ENCODE measurements around the gene EXO5.
"Not testable (repeated sequence)": the region's sequence is repeated elsewhere in the genome, so short reads cannot be mapped to it uniquely, and the experiment has no call there.

EXO5 gene, protein sequence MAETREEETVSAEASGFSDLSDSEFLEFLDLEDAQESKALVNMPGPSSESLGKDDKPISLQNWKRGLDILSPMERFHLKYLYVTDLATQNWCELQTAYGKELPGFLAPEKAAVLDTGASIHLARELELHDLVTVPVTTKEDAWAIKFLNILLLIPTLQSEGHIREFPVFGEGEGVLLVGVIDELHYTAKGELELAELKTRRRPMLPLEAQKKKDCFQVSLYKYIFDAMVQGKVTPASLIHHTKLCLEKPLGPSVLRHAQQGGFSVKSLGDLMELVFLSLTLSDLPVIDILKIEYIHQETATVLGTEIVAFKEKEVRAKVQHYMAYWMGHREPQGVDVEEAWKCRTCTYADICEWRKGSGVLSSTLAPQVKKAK

DNA sequence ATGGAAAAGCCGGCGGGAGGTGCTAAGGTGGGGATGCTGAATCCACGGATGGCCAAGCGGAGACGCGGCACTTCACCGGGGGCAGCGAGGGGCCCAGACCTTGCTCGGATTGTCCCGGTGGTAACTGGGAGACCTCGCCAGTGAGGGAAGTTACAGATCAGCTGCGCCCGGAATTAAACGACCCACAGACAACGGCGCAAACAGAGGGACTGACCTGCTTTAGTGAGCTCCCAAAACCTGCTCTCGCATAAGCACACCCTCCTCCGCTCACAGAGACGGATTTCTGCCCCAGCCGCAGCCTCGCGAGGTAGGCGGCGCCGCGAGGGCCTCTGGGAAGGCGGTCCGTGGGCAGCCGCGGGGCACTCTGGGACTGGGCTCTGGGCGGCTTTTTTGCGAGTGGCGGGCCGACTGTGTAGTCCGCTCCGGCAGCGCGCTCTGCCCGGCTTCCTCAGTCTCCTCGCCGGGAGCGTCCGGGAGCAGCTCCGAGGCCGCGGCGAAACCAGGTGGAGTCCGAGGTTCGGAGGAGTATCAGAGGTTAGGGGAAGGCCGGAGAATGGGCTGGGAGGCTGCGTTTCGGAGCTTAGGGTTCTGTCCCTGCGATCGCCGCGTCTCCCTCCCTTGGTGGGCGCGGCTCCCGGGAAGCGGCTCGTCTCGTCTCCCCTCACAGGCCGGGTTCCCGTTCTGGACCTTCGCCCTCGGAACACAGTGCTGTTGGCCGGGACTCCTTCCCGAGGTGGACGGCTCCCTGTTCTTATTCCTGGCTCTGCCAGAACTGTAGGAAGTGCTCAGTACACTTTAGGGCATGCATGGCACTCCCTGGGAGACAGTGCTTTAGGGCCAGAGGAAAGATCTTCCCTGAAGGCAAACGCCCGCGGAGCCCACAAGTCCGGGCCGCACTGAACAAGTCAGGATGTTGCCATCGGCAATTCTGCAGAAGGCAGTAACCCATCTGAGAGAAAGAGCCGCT lies at the start of gene EXO5:
Gene EXO5, plus strand, starts transcription at position 393 of the 967 bp plus-strand sequence. CDS start 5,778 bp downstream, outside the sequence.
- in situ Hi-C loops (cut with MboI; ENCODE audit: low sequenced_read_pairs): no loop called here

DNA sequence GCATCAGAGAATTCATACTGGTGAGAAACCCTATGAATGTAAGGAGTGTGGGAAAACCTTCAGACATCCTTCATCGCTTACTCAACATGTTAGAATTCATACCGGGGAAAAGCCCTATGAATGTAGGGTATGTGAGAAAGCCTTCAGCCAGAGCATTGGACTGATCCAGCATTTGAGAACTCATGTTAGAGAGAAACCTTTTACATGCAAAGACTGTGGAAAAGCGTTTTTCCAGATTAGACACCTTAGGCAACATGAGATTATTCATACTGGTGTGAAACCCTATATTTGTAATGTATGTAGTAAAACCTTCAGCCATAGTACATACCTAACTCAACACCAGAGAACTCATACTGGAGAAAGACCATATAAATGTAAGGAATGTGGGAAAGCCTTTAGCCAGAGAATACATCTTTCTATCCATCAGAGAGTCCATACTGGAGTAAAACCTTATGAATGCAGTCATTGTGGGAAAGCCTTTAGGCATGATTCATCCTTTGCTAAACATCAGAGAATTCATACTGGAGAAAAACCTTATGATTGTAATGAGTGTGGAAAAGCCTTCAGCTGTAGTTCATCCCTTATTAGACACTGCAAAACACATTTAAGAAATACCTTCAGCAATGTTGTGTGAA lies 45.5 kb upstream of the EXO5 start:
- in situ Hi-C loops (cut with MboI; ENCODE audit: low sequenced_read_pairs): no loop called here

DNA sequence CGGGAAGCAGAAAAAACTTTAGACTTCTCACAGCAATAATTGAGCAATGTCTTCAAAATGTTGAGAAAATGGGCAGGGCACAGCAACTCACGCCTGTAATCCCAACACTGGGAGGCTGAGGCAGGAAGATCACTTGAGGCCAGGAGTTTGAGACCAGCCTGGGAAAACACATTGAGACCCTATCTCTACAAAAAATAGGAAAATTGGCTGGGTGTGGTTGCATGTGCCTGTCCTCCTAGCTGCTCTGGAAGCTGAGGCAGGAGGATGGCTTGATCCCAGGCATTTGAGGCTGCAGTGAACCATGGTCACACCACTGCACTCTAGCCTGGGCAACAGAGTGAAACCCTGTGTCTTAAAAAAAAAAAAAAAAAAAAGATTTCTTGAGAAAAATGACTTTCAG lies 39.2 kb upstream of the EXO5 start:
- in situ Hi-C loops (cut with MboI; ENCODE audit: low sequenced_read_pairs): no loop called here

DNA sequence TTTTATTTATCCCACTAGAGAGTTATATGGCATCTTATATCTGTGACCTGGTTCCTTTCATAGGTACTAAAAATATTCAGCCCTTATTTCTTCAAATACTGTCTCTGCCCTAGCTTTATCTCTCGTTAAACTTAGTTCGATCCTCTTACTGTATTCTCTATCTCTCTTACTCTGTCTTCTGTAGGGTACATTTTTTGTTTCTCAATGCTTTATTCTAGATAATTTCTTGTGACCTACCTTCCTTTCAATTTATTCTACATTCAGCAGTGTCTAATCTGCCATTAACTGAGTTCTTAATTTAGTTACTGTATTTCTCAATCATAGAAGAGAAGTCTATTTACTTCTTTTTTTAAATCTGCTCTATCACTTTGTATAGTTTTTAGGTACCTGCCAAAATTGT lies 33.3 kb upstream of the EXO5 start:
- in situ Hi-C loops (cut with MboI; ENCODE audit: low sequenced_read_pairs): no loop called here

DNA sequence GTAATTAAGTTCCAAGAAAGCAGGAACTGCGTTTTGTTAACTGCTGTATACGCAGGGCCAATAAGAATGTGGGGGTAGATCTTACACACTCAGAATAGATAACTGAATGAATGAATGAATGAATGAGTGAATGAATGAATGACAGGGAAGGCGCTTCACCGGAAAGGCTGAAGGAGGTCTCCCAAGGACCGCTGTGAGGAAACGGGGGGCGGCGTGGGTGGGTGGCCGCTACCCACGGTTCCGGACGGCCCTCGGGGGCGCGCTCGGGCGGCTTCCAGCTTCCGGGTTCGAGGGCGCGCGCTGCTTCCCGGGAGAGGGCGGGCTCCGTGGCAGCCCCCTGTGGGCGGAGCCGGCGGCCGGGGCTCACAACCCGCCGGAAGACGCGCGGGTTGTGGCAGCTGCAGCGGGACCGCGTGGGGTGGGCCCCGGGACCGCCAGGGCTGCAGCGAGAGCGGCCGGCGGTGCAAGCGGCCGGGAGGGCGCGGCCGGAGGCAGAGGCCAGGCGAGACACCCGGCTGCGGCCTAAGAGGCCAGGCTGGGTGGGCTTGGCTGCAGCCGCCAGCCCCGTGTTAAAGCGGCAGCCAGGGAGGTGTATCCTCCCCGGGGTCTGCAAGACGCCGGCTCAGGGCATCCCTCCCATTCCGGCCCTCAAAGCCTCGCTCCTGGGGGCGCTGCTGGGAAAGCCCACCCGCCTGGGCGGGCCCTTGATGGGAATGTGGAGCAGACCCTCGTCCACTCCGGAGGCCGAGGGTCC lies 31.5 kb upstream of the EXO5 start, which contains the start of gene ZFP69:
Gene ZFP69, plus strand, starts transcription at position 367 of the 754 bp plus-strand sequence. CDS start 2,072 bp downstream, outside the sequence.
- in situ Hi-C loops (cut with MboI; ENCODE audit: low sequenced_read_pairs): no loop called here

DNA sequence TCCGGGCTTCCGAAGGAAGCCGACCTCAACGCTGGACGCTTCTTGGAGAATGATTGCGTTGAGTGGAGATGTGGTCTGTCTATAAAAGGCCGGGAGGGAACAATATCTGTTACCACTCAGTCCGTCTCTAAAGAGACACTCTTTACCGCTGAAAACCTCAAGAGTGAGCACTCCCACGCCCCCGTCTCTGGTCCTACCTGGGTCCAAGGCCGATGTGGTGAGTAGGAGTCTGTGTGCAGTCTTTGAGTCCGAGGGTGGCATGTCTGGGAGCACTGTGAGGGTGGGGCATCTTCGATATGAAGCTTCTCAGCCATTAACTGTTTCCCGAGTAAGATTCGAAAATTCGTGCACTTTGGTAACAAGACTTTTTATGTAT lies 30.9 kb upstream of the EXO5 start:
- in situ Hi-C loops (cut with MboI; ENCODE audit: low sequenced_read_pairs): no loop called here

DNA sequence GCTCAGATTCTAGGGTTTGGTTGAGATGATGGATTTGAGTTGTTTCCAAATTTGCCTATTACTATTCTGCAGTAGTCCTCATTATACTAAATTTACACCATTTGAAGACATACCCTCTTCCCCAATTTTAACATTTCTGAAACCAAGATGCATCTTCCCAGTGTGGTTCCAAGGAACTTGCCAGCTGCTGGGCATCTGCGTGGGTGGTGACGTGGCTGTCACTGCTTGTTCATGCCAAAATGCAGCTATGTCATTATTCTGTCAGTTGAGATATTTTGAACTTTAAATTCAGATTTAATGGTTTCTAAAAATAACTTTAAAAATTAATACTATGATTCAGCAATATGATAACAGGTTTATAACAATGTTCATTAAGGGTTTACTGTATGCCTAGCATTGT lies 30.3 kb upstream of the EXO5 start:
- in situ Hi-C loops (cut with MboI; ENCODE audit: low sequenced_read_pairs): no loop called here

DNA sequence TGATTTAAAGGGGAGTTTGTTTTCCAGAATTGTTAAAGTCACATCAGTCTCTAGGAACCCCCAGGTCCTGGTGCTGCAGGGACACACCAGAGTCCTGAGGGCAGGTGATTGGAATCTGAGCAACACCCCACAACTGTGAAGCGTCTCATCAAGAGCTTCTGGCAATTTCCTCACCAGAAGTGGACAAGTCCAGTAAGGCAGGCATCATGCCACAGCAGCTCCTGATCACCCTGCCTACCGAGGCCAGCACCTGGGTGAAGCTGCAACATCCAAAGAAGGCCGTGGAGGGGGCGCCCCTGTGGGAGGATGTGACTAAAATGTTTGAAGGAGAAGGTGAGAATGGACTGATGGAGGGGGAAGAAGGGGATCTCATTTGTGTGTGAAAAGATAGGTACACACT lies 29.4 kb upstream of the EXO5 start:
- in situ Hi-C loops (cut with MboI; ENCODE audit: low sequenced_read_pairs): no loop called here

DNA sequence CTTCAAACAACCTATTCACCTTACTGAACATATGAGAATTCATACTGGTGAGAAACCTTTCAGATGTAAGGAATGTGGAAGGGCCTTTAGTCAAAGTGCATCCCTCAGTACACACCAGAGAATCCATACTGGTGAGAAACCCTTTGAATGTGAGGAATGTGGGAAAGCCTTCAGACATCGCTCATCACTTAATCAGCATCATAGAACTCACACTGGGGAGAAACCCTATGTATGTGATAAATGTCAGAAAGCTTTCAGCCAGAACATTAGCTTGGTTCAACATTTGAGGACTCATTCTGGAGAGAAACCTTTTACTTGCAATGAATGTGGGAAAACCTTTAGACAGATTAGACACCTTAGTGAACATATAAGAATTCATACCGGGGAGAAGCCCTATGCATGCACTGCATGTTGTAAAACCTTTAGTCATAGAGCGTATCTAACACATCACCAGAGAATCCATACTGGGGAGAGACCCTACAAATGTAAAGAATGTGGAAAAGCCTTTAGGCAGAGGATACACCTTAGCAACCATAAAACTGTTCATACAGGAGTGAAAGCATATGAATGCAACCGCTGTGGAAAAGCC lies 13.2 kb upstream of the EXO5 start:
- in situ Hi-C loops (cut with MboI; ENCODE audit: low sequenced_read_pairs): no loop called here

DNA sequence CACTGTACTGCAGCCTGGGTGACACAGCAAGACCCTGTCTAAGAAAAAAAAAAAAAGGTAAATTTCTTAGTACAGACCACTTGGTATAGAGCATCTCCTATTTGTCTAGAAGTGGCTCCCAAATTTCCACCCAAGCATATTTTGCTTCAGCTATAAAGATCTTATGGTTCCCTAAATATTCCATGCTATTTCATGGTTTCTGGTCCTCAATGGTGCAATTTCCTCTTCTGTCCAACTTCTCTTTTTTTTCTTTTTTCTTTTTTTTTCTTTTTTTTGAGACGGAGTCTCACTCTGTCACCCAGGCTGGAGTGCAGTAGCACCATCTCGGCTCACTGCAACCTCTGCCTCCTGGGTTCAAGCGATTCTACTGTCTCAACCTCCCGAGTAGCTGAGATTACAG lies 5.9 kb upstream of the EXO5 start:
- in situ Hi-C loops (cut with MboI; ENCODE audit: low sequenced_read_pairs): not testable (repeated sequence)

DNA sequence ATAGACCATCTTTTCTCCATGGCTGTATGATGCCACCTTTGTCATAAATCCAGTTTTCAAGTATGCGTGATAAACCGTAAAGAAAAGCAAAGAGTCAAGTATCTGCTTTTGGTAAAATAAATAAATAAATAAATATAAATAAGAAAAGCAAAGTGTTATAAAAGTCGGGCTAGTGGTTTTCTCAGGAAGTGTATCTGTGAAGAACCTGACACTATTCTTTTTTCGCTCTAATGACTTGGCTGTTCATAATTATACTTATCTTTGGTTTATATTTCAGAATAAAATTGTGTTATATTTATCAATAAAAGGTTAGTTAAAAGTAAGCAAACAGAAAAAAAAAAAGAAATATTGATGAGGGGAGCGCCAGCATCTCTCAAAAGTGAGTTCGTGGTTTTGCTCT lies 594 bp upstream of the EXO5 start:
- in situ Hi-C loops (cut with MboI; ENCODE audit: low sequenced_read_pairs): no loop called here

DNA sequence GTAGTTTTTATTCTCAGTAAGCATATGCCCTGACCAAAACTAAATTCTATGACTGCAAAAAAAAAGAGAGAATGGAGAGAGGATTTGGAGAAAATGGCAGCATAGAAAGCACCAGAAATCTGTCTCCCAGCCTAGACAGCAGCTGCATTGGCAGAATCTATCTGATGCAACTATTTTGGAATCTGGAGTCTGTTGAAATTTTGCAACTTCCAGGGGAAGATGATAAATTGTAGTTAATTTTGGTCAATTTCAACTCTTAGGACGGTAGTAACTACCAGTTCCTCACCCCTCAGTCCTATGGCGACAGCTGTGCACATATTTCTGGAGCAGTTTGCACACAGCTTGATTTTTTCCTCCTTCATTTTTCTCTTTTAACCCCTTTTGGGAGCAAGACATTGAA lies 10.9 kb downstream of the EXO5 start:
- in situ Hi-C loops (cut with MboI; ENCODE audit: low sequenced_read_pairs): no loop called here

DNA sequence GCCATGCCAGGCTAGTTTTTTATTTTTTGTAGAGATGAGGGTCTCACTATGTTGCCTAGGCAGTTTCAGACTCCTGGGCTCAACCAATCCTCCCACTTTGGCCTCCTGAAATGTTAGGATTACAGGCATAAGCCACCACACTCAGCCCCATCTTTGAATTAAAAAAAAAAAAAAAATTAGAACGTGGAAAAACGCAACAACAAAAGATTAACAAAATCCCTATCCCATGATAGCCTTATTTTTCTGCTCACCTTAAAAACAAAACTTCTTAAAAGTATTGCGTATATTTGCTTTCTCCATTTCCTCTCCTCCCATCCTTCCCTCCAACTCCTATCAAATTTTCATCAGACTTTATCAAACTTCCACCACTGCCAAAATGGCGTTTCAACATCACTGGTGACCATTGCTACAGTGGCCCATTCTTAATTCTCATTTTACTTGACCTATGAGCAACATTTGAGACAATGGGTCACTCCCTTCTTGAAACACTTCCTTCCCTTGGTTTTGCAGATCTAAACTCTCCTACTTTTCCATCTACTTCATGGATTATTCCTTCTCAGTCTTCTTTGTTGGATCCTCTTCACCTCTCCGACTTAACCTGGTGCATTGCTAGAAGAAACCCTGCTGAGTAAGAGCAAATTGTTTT lies 22.3 kb downstream of the EXO5 start:
- in situ Hi-C loops (cut with MboI; ENCODE audit: low sequenced_read_pairs): no loop called here

DNA sequence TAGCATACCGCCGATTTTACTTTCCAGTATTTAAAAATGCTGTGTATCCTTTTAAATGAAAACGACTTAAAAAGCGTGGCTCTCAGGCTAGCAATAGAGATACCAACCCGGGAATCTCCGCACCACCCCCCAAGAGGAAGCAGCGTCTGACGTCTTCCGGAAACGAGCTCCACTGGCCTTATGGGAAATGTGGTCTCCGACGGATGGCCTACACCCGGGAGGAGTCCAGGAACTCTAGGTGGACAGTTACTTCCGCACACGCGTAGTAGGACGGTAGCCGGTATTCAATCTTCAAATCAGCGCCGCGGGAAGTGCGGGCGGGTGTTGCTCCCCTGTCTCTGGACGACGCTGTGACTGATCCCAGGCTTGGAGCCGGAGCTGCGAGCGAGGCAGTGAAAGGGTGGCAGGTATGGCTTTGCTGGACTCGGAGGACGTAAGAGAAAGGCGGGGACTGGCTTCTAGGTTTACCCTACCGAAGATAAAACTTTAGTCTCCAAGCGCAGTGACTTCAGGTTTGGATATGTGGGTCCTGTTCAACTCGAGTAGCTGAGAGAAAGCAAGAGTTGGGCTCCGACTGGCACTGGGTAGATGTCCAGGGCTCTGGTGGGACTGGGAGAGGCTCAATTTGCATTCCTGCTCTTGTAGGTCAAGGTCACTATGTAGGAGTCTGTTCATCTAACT lies 23.0 kb downstream of the EXO5 start, which contains the start of gene ZNF684:
Gene ZNF684, plus strand, starts transcription at position 257 of the 681 bp plus-strand sequence. CDS start 1,530 bp downstream, outside the sequence.
- in situ Hi-C loops (cut with MboI; ENCODE audit: low sequenced_read_pairs): no loop called here

DNA sequence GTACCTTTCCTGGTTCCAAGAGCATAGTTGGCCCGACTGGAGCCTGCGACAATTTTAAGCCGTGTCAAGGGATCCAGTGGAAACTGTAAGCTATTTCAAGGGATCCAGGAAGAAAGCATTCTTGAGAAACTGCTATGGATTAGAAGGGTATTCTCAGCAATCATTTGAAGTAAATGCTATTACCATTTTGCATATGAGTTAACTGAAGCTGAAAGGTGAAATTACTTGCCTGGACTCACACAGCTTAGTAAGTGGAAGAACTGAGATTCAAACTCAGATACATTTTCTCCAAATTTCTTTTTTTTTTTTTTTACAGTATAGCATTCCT lies 23.5 kb downstream of the EXO5 start:
- in situ Hi-C loops (cut with MboI; ENCODE audit: low sequenced_read_pairs): no loop called here

DNA sequence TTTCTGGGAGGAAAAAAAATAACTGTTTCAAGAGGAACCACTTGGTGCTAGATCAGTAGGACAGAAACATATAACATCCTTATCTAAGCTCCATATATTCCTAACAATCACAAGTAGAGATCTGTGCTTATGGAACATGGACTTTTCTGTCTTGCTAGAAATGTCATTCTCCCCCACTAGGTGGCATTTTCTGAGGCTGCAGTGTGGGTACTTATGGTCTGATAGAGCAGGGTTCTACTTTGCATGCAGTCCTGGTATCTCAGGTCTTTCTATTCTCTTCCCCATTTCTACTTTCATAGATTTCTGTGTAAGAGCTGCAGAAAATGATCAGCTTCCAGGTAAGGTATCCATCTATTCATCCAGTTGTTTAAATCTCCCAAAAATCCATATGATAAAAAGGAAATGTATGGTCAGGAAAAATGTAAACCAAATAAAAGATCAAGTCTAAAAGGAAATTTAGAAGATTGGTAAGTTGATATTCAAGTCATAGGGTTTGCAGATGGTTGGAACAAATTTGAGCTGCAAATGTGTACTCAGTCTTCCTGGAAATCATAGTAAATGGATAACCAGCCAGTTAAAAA lies 24.4 kb downstream of the EXO5 start:
- in situ Hi-C loops (cut with MboI; ENCODE audit: low sequenced_read_pairs): no loop called here

DNA sequence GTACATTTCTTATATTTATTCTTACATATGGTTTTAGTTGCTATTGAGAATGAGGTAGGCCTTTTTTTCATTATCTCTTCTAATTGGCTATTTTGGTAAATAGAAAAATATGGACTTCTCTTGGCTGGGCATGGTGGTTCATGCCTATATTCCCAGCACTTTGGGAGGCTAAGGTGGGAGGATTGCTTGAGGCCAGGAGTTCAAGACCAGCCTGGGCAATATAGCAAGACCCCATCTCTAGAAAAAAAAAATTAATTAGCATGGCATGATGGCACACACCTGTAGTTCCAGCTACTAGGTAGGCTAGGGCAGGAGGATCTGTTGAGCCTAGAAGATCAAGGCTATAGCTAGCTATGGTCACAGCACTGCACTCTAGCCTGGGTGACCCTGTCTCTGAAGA lies 26.0 kb downstream of the EXO5 start:
- in situ Hi-C loops (cut with MboI; ENCODE audit: low sequenced_read_pairs): no loop called here

DNA sequence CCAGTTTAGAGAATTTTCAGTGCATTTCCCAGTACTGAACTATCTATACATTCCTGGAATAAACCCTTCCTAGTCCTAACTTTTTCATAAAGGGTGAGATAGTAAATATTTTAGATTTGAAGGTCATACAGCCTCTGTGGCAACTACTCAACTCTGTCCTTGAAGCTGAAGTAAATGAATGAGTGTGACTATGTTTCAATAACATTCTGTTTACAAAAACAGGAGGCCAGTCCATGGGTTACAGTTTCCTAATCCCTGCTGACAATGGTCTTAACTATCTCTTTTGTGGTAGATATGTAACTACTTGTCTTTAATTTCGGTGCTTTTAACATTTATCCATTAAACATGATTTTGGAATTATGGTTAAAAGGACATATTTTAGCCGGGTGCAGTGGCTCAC lies 27.2 kb downstream of the EXO5 start:
- in situ Hi-C loops (cut with MboI; ENCODE audit: low sequenced_read_pairs): no loop called here

DNA sequence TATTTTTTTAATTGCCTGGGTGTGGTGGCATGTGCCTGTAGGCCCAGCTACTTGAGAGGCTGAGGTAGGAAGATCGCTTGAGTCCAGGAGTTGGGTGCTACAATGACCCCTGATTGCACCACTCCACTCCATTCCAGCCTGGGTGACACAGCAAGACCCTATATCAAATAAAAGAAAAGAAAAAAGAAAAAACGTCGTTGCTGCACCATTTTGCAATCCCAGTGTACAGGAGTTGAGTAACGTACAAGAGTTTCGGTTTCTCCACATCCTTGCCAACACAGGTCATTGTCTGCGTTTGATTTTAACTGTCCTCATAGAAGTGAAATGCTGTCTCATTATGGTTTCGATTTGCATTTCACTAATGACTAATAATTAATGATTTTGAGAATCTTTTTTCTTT lies 30.8 kb downstream of the EXO5 start:
- in situ Hi-C loops (cut with MboI; ENCODE audit: low sequenced_read_pairs): no loop called here
